ENCODE measurements around the gene SLC2A4RG.

- TF ChIP-seq CTCF (IDR thresholded peaks at IDR 0.05) (no peak), POLR2AphosphoS5 (IDR thresholded peaks at IDR 0.05) (no peak)
These were observed 48.2 kb downstream of the SLC2A4RG start for GRCh38 chr20:63787749-63788148.
